Fibroblast of skin of left quadriceps (primary cell): Measurements from ENCODE around the gene EIF5A.

Experiments
- DNase-seq, 2 experiments: peaks; one replicate each; pipeline ENCODE4 v3.0.0-alpha.2; 2013; ENCODE audit warnings: low read depth in 2 of 2

Gene EIF5A

DNA sequence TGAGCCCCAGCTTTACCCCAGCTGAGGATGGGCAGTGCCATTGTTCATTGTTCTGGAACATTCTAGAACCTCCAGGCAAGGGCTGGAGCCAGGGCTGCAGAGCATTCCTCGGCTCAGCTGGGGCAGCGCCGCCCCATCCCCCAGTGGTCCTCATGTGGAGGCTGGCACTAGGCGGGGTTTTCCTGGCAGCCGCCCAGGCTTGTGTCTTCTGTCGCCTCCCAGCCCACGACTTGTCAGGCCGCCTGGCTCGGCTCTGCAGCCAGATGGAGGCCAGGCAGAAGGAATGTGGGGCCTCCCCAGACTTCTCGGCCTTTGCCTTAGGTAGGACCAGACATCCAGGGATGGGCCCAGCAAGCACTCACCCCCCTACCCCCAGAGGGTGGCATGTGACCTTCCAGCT, 47.6 kb downstream of the EIF5A start, which contains the start of gene TMEM95:
TMEM95 (plus strand) TSS at position 104 of the 400 bp plus-strand sequence; CDS start at position 153, 49 bp downstream.
- DNase-seq: no peak

- no peak for DNase-seq
Observed at GRCh38 chr17:7355573-7355972, 48.1 kb downstream of the EIF5A start.

GRCh38 chr17:7356072-7356549, 48.7 kb downstream of the EIF5A start:
- no peak for DNase-seq

DNA sequence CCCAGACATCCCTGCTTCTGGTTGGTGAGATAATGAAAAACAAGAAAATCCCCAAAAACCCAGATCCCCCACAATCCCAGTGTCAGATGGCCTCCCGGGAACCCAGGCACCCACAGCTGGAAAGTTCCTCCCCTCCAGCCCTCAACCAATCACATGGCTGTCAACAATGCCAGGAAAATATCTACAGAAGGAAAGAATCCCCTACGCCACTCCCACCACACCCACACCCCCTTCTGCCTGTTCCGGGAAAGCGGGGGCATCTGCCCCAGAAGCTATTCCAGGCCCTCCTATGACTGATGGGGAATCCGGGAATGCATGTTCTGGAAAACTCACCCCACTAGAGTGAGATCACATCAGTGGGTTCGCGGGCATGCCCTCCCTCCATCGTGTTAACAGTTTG, 49.3 kb downstream of the EIF5A start:
- DNase-seq: no peak

DNA sequence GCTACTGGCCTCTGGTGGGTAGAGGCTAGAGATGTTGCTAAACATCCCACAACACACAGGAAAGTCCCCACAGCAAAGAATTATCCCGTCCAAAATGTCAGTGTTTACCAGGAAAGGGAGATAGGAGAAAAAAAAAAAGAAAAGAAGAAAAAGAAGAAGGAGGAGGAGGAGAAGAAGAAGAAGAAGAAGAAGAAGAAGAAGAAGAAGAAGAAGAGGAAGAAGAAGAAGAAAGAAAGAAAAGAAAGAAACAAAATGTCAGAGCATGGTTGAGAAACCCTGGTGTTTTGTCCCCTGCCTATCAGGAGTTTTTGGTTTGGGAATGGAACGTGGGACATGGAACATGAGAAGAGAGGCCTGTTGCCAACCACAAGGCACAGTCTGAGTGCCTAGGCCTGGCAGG, 50.0 kb downstream of the EIF5A start:
- DNase-seq: no peak

- DNase-seq: no peak
Observed at GRCh38 chr17:7361906-7362305, 54.5 kb downstream of the EIF5A start.
